CD4-positive, alpha-beta T cell treated with Interleukin-6 for 4 hours (primary cell): ENCODE measurements around the gene RAB7A.
"Not testable (repeated sequence)": the region's sequence is repeated elsewhere in the genome, so short reads cannot be mapped to it uniquely, and the experiment has no call there.

Experiments
- DNase-seq: peaks from one replicate; pipeline ENCODE4 v3.0.0-alpha.2; 2020; ENCODE audit warnings: mixed read lengths

RAB7A gene

GRCh38 chr3:128823631-128824030 is 97.6 kb downstream of the RAB7A start:
- no peak for DNase-seq

- no peak for DNase-seq
Measured at GRCh38 chr3:128824132-128824850, 98.3 kb downstream of the RAB7A start.

- no peak for DNase-seq
Measured at GRCh38 chr3:128825117-128825725, 99.2 kb downstream of the RAB7A start.

GRCh38 chr3:128829087-128829486 is 103.1 kb downstream of the RAB7A start:
- DNase-seq, result not testable (repeated sequence)

GRCh38 chr3:128829925-128830625 is 104.1 kb downstream of the RAB7A start:
- DNase-seq, result not testable (repeated sequence)

GRCh38 chr3:128830762-128831161 is 104.8 kb downstream of the RAB7A start:
- not testable (repeated sequence) for DNase-seq

- not testable (repeated sequence) for DNase-seq
Measured at GRCh38 chr3:128832979-128833378, 107.0 kb downstream of the RAB7A start.

GRCh38 chr3:128835096-128835495 is 109.1 kb downstream of the RAB7A start:
- DNase-seq, result no peak

GRCh38 chr3:128841926-128842920 is 116.2 kb downstream of the RAB7A start:
- DNase-seq, result no peak

GRCh38 chr3:128844502-128844901 is 118.5 kb downstream of the RAB7A start:
- no peak for DNase-seq

- DNase-seq, result no peak
Measured at GRCh38 chr3:128845119-128845777, 119.3 kb downstream of the RAB7A start.

GRCh38 chr3:128845778-128846485 is 119.9 kb downstream of the RAB7A start:
- DNase-seq, result peak; percentile 87

GRCh38 chr3:128846486-128846891 is 120.5 kb downstream of the RAB7A start:
- DNase-seq, result no peak

GRCh38 chr3:128847666-128848370 is 121.8 kb downstream of the RAB7A start:
- DNase-seq, result no peak

GRCh38 chr3:128848936-128849335 is 123.0 kb downstream of the RAB7A start:
- DNase-seq, result no peak

- DNase-seq, result no peak
Measured at GRCh38 chr3:128849911-128850455, 124.0 kb downstream of the RAB7A start.

GRCh38 chr3:128850544-128850943 is 124.6 kb downstream of the RAB7A start:
- DNase-seq, result no peak

GRCh38 chr3:128851601-128852000 is 125.6 kb downstream of the RAB7A start:
- no peak for DNase-seq

GRCh38 chr3:128853826-128854225 is 127.8 kb downstream of the RAB7A start:
- no peak for DNase-seq

- no peak for DNase-seq
Measured at GRCh38 chr3:128854475-128854874, 128.5 kb downstream of the RAB7A start.
